LNCaP clone FGC (cell line): ENCODE results near the gene MOCS1.

Experiments
- DNase-seq: peaks from one replicate; pipeline ENCODE4 v3.0.0-alpha.2; 2011; ENCODE audit warnings: low read depth
- H3K4me3 ChIP-seq: 2 replicates; pipeline ENCODE4 v1.5.1; 2011; ENCODE audit warnings: mild to moderate bottlenecking, low read depth, low read length, control low read depth
- TF ChIP-seq, protein P1 (sequence below): IDR thresholded peaks from 2 replicates; pipeline ENCODE4 v1.5.1; 2012; ENCODE audit warnings: mild to moderate bottlenecking; ENCODE audit not compliant: control insufficient read depth, insufficient read depth; ENCODE audit errors: extremely low read depth

MOCS1 gene

DNA sequence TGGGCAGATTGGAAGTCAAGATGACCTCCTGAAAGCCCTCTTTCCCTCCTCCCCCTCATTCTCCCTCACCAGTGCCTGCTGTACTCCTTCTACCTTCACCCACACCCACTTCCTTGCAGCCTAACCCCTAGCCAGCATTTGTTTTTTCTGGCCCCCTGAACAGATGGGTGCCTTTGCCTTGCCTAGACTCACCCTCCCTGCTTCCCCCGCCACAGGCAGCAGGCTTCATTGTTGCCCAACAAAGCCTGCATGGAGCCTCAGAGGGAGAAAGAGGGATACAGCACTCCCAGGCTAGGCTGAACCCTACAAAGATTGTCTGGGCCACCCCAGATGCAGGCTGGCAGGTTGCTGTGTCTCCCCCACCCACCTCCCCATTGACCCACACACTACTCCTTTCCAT is 2.7 kb downstream of the MOCS1 start:
- H3K4me3 ChIP-seq = no peak overlapping the region
- no peak for DNase-seq
- TF ChIP-seq, protein P1, sequence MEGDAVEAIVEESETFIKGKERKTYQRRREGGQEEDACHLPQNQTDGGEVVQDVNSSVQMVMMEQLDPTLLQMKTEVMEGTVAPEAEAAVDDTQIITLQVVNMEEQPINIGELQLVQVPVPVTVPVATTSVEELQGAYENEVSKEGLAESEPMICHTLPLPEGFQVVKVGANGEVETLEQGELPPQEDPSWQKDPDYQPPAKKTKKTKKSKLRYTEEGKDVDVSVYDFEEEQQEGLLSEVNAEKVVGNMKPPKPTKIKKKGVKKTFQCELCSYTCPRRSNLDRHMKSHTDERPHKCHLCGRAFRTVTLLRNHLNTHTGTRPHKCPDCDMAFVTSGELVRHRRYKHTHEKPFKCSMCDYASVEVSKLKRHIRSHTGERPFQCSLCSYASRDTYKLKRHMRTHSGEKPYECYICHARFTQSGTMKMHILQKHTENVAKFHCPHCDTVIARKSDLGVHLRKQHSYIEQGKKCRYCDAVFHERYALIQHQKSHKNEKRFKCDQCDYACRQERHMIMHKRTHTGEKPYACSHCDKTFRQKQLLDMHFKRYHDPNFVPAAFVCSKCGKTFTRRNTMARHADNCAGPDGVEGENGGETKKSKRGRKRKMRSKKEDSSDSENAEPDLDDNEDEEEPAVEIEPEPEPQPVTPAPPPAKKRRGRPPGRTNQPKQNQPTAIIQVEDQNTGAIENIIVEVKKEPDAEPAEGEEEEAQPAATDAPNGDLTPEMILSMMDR = no peak

DNA sequence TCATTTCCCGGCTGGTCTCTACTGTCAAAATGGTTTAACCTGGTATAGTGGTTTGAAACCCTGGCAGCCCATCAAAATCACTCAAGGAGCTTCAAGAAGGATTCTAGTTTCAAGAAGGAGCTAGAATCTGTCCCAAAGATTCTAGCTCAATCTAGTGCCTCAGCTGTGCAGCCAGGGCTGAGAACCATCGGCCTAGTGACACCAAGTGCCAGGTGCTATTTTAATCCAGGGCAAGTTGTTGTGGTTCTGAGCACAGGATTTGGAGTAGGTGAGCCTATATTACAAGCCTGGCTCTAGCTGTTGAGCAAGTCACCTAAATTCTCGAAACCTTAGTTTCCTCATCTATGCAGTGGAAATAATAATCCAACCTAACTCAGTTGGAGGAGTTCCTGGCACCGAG is 3.7 kb downstream of the MOCS1 start:
- no peak overlapping the region for H3K4me3 ChIP-seq
- TF ChIP-seq, protein P1 = no peak

DNA sequence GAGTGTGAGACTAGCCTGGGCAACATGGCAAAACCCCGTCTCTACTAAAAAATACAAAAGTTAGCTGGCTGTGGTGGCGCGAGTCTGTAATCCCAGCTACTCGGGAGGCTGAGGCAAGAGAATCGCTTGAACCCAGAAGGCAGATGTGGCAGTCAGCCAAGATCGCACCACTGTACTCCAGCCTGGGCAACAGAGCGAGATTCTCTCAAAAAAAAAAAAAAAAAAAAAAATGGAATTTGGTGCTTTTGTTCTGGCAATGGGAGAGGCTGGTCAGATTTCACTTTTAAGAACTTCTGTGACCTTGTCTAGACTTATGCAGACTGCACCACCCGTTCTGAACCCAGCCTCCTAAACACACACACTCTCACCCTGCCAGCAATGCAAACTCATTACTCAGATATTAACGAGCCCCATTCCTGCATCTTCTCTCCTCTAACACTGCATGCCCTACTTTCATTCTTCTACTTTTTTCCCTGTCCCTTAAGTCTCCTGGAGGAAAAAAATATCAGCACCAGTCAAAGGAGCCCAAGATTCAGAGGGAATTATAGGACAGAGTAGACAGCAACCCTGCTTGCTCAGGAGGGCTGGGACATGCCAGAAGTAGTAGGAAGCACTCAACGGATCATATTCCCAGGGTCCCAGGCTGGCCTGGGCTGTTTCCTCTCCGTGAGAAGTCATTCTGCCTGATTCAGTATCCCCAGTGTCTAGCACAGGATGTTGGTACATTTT is 4.4 kb downstream of the MOCS1 start:
- TF ChIP-seq, protein P1 = no peak
- H3K4me3 ChIP-seq = no peak overlapping the region
- peak; percentile 40 for DNase-seq

More for the DNA sequence above, 3.7 kb downstream of the MOCS1 start:
- no peak for DNase-seq

DNA sequence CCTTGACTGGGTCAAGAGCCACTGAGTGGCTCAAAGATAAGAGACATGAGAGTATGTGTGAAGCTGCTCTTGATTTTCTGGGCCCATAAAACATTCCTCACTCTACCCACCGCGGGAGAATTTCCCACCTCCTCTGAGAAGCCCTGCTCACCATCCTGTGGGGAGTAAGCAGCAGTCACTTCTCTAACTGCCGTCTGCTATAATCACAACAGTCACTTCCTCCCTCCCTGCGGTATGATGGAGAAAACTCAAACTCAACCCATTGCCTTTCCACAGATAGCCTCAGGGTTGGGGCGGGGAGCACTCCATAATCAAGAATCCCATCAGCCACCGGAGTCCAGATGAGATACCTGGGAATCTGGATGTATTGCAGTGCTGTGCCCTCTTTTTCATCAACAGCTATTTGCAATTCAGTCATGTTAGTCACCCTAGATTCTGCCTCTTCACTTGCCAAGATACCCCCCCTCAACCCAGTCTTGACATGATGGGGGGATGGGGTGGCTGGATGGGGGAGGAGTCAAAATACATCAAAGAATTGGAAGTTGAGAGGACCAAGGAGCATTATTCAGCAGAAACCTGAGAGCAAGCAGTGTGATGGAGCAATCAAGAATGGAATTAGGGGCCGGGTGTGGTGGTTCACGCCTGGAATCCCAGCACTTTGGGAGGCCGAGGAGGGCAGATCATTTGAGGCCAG is 5.1 kb downstream of the MOCS1 start:
- TF ChIP-seq, protein P1 = no peak
- no peak overlapping the region for H3K4me3 ChIP-seq
- DNase-seq = no peak

DNA sequence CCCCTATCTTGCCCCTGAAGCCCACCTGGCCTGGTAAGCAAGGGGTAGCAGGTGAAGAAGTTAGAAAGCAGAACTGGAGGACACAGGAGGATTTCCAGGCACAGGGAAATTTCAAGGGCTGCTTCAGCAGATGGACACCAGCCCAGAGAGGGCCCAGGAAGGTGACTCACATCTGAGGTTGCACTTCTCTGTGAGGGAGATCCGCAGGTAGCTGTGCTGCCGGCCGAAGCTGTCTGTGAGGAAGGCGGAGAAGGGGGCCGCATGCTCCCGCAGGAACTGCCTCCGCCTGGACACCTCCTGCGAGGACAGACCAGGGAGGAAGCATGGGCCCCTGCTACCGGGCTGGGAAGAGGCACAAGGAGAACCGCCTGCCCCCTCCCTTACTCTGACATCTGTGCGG is 7.1 kb downstream of the MOCS1 start:
- DNase-seq = no peak
- no peak overlapping the region for H3K4me3 ChIP-seq
- TF ChIP-seq, protein P1 = no peak

DNA sequence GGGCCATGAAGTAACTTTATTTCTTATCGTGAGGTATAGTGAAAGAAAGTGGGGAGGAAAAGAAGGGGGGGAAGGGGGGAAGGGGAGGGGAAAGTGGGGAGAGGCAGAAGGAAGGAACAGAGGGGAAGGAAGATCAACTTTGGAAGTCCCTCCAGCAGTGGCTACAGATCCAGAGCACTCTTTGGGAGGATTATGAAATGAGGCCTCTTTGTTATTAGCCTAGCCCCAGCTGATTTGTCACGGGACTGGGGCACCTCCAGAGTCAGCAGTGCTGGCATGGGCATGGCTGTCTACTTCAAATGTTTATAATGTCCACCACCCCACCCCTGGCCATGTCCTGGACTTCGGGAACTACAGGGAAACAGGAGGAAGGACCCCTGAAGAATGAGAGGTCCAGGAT is 7.6 kb downstream of the MOCS1 start:
- no peak for DNase-seq
- no peak overlapping the region for H3K4me3 ChIP-seq
- TF ChIP-seq, protein P1 = no peak
